GM19438 (cell line): ENCODE results near the gene C5AR2.
"Not testable (repeated sequence)": the region's sequence is repeated elsewhere in the genome, so short reads cannot be mapped to it uniquely, and the experiment has no call there.

Experiments used
- ATAC-seq: cut with Tn5 transposase; IDR thresholded peaks from one replicate; pipeline ENCODE4 v1.9.1; 2021; ENCODE audit warnings: low read depth; ENCODE audit not compliant: unreplicated experiment

The C5AR2 gene

DNA sequence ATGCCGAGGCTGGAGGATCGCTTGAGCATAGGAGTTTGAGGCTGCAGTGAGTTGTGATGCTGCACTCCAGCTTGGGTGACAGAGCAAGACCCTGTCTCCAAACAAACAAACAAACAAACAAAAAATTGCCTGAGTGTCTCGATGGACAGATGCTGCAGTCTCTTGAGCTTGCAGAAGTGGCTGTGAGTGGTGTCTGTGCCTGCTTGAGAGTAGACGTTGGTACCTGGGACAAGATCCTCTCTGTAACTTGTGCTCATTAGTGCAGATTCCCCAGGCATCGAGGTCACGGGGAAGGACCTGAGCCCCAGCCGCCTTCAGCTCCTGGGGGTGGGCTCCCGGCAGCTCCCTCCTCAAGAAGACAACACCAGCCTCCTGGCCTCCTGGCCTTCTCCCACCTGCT lies 8.6 kb upstream of the C5AR2 start:
- no peak for ATAC-seq

DNA sequence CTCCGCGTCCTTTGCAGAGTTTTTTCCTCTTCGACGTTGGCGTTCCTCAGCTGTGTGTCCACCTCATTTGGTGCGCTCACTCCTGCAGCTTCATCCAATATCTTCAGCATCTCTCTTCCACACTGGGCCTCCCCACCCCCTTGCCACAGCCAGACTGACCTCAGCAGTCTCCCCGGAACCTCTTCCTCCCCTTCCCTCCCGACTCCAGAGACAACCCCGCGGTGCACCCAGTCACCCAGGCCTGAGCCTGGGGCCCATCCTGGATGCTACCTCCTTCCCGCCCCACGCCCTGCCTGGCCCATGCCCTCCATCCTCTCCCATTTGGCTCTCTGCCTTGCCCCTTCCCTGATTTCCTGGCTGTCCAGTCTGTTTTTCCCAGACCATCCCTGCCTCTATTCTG lies 8.1 kb upstream of the C5AR2 start:
- ATAC-seq, result no peak

- ATAC-seq, result no peak
Measured at GRCh38 chr19:47324502-47324901, 7.5 kb upstream of the C5AR2 start.

- ATAC-seq, result no peak
Measured at GRCh38 chr19:47330466-47330869, 1.5 kb upstream of the C5AR2 start.

- no peak for ATAC-seq
Measured at GRCh38 chr19:47331490-47331889, 485 bp upstream of the C5AR2 start.

DNA sequence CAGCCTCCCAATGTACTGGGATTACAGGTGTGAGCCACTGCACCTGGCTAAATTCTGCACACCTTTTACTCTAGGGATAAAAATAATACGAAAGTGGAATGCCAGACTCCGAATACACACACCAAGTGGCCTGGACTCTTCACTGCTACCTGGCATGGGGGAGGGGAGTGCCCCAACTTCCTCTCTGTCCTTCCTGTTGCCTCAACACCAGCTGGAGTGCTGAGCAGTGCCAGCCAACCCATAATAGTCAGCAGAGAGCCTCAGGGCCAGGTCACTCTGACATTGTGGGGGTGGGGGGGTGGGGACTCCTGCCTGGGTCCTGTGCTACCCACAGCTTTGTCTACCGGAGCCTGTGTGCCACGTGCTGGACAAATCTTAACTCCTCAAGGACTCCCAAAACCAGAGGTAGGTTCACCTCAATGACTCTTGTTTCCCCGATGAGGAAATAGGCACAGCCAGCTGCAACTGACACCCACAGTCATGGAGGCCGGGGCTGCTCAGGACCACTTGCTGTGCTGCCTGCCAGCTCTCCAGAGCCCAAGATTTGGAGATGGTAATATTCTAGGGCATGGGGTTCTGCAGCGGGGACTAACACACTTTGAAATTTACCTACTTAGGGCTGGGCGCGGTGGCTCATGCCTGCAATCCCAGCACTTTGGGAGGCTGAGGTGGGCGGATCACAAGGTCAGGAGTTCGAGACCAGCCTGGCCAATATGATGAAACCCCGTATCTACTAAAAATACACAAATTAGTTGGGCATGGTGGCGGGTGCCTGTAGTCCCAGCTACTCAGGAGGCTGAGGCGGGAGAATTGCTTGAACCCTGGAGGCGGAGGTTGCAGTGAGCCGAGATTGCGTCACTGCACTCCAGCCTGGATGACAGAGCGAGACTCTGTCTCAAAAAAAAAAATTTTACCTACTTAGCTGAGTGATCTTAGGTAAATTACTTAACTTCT lies 5.1 kb downstream of the C5AR2 start:
- not testable (repeated sequence) for ATAC-seq

GRCh38 chr19:47339196-47339880 lies 7.4 kb downstream of the C5AR2 start:
- ATAC-seq, result no peak

DNA sequence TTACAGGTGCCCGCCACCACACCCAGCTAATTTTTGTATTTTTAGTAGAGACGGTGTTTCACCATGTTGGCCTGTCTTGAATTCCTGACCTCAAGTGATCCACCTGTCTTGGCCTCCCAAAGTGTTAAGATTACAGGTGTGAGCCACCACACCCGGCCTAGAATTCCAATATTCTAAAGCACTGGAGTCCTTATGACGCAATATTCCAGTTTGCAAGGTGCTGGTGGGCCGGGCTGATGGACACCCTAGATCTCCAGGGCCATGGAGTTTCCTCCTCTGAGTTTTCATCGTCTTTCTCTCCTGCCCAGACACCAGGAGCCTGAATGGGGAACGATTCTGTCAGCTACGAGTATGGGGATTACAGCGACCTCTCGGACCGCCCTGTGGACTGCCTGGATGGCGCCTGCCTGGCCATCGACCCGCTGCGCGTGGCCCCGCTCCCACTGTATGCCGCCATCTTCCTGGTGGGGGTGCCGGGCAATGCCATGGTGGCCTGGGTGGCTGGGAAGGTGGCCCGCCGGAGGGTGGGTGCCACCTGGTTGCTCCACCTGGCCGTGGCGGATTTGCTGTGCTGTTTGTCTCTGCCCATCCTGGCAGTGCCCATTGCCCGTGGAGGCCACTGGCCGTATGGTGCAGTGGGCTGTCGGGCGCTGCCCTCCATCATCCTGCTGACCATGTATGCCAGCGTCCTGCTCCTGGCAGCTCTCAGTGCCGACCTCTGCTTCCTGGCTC lies 8.7 kb downstream of the C5AR2 start:
- ATAC-seq, result no peak

GRCh38 chr19:47341734-47342133 lies 9.8 kb downstream of the C5AR2 start:
- no peak for ATAC-seq

DNA sequence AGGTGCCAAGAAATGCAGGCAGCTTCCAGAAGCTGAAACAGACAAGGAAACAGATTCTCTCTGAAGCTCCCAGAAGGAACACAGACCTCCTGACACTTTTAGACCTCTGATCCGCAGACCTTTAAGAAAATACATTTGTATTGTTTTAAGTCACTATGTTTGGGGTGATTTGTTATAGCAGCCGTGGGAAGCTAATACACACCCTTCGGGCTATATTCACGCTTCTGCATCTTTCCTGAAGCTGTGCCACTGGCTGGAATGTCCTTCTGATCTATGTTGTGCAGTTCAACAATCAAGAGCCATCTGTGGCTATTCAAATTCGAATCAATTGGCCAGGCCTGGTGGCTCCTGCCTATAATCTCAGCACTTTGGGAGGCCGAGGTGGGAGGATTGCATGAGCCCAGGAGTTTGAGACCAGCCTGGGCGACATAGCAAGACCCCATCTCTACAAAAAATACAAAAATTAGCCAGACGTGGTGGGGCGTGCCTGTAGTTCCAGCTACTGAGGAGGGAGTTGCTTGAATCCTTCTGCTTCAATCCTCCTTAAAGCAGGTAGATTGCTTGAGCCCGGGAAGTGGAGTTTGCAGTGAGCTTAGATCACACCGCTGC lies 11.3 kb downstream of the C5AR2 start:
- no peak for ATAC-seq

DNA sequence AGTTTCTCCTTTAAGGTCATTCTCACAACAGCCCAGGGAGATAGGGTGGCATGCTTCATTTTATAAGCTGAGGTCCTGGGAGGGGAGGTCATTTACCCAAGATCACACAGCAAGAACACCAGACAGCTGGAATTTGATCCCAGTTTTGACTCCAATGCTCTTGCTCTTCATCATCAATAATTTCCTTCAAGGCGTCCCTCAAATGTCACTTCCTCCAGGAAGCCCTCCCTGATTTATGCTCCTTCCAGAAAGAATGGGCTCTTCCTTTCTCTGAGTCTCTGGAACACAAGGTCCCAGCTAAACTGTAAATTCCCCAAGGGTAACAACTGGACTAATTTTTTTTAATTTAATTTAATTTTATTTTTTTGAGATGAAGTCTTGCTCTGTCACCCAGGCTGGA lies 12.4 kb downstream of the C5AR2 start:
- ATAC-seq, result no peak

DNA sequence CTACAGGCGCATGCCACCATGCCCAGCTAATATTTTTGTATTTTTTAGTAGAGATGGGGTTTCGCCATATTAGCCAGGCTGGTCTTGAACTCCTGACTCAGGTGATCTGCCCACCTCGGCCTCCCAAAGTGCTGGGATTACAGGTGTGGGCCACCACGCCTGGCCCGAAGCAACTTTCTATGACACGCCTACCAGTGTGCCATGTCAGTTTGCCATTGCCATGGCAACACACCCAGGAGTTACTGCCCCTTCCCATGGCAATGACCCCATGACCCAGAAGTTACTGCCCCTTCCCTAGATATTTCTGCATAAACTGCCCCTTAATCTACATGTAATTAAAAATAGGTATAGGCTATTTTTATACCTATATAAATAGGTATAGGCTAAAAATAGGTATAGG lies 14.0 kb downstream of the C5AR2 start:
- ATAC-seq, result not testable (repeated sequence)

DNA sequence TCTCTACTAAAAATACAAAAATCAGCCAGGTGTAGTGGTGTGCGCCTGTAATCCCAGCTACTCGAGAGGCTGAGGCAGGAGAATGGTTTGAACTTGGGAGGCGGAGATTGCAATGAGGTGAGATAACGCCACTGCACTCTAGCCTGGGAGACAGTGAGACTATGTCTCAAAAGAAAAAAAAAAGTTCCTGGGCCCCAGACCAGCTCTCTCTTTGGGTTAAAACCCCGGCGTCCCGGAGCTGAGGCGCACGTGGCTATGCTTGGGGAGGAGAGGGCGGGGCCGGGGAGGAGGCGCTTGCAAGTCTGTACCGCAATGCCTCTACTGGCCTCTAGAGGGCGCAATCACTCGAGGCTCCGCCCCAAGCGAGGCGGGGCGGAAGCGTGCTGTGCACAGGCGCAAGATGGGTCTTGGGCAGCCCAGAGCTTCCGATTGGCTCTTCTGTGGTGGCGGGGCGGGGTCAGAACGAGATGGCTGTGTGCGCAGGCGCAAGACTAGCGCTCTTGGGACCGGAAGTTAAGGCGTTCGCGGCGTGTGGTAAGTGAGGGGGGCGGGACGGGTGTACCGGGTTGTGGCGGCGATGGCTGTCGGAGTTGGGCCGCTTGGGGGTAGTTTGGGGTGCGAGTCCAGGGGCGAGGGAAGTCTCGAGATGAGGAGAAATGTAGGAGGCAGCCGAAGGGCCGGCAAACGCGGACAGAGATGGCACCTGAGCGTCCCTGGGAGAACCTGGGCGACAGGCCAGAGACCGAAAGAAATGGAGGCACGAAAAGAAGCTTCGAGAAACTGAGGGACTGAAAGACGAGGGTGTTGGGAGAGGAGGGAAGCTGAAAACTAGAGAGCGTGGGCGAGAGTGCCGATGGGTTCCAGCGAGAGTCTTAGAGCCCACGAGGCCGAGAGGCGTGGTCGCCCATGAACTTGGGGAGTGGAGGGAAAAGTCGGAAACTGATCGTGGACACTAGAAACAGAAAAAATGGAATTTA lies 17.1 kb downstream of the C5AR2 start, which contains the start of gene DHX34:
DHX34 (plus strand) TSS at position 497 of the 977 bp plus-strand sequence. CDS start 3,716 bp downstream, outside the sequence.
- ATAC-seq, result peak; percentile 94

DNA sequence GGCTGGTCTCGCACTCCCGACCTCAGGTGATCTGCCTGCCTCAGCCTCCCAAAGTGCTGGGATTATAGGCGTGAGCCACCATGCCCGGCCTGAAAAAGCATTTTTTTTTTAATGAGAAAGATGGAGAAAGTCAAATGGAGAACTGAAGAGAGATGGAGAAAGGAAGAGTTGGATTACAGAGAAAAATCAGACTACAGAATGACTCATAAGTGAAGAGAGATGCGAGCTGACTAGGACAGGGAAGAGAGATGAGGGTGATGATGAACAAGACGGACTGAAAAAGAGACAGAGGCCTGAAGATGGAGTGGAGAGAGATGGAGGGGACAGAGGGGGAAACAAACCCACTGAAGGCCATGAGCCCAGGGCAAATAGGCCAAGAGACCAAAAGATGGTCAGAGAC lies 18.7 kb downstream of the C5AR2 start:
- ATAC-seq, result no peak

- no peak for ATAC-seq
Measured at GRCh38 chr19:47351548-47351947, 19.6 kb downstream of the C5AR2 start.

DNA sequence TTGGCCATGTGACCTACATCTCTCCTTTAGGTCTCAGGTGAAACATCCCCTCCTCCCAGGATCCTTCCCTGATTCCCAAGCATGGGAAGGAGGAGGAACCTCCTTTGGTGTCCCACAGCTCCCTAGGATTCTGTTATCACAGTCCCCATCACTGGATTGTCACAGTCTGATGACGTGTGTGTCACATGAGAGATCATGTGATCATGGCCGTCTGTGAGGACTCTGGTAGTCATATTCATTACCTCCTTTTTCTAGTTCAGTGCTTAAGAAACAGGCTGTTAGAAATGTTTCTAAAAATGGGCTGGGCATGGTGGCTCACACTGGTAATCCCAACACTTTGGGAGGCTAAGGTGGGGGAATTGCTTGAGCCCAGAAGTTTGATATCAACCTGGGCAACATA lies 20.1 kb downstream of the C5AR2 start:
- ATAC-seq, result no peak

GRCh38 chr19:47353307-47353712 lies 21.3 kb downstream of the C5AR2 start:
- no peak for ATAC-seq

GRCh38 chr19:47356900-47357299 lies 24.9 kb downstream of the C5AR2 start:
- ATAC-seq, result no peak
